HepG2 (cell line): ENCODE results near the gene GAS6. TPM values are rescaled to one million over a fixed set of nuclear protein-coding genes. Genes with fewer than 3 reads are reported as not detected.
A peak's percentile ranks its signal among the peaks of the same experiment; 100 is the strongest.

Experiments
- ATAC-seq: fragments of 200-7000 bp; cut with Tn5 transposase; 3 replicates; pipeline ENCODE4 v1.9.1; 2020; ENCODE audit warnings: mild to moderate bottlenecking, moderate library complexity
- BruUV-seq: library from RNA; stranded (reverse); fragments of 400-500 nt; replicated peaks from 2 replicates; lab custom pipeline; 2021; lab: Mats Ljungman, UMichigan
- CTCF ChIA-PET: fragments of 300-600 bp; formaldehyde crosslinking; extraction: SDS; loops from one replicate; lab custom pipeline; 2021; ENCODE audit warnings: low total read pairs, inconsistent platforms, low intra/inter-chr PET ratio; lab: Yijun Ruan, JAX
- POLR2A ChIA-PET: fragments of 350-600 bp; sonication (Branson Sonifier 250); formaldehyde crosslinking; loops from one replicate; lab custom pipeline; 2020; ENCODE audit warnings: antibody characterized with exemption, inconsistent platforms; lab: Yijun Ruan, JAX
- DNase-seq: peaks from one replicate; pipeline ENCODE4 v3.0.0-alpha.2; 2015; ENCODE audit warnings: low spot score
- FAIRE-seq: peaks from 3 replicates; lab custom pipeline; 2011; peaks lifted over from hg19 to GRCh38; lab: Jason Lieb, UNC
- H2AFZ ChIP-seq: one replicate; pipeline ENCODE4 v1.6.1; 2011; ENCODE audit warnings: low read length, inconsistent platforms
- H3K27ac ChIP-seq: fragments of 300-600 bp; 3 replicates; pipeline ENCODE4 v1.8.0; 2011; ENCODE audit warnings: mixed run types, mild to moderate bottlenecking, mixed read lengths, low read length, inconsistent platforms; ENCODE audit not compliant: insufficient read depth; ENCODE audit errors: extremely low read length
- H3K27me3 ChIP-seq, 2 experiments: fragments of 200-600 bp in 1 of 2; 2 replicates in 1 of 2; 3 replicates in 1 of 2; pipeline versions ENCODE4 v1.6.0 to v1.8.0; 2011; ENCODE audit warnings: low read length in 2 of 2, mild to moderate bottlenecking in 2 of 2, moderate library complexity in 2 of 2, inconsistent platforms in 1 of 2; ENCODE audit not compliant: insufficient read depth in 2 of 2, control insufficient read depth in 1 of 2
- H3K36me3 ChIP-seq, 2 experiments: fragments of 200-600 bp in 1 of 2; replicated peaks in 1 of 2; 2 replicates in 1 of 2; 3 replicates in 1 of 2; pipeline versions ENCODE4 v1.5.1 to v1.8.0; 2011; ENCODE audit warnings: low read length in 2 of 2, inconsistent platforms in 1 of 2; ENCODE audit not compliant: insufficient read depth in 2 of 2, control insufficient read depth in 1 of 2
- H3K4me1 ChIP-seq: 2 replicates; pipeline ENCODE4 v1.5.1; 2012; ENCODE audit warnings: low read length, inconsistent platforms; ENCODE audit not compliant: insufficient read depth
- H3K4me2 ChIP-seq: 2 replicates; pipeline ENCODE4 v1.6.0; 2011; ENCODE audit warnings: low read depth, low read length, inconsistent platforms
- H3K4me3 ChIP-seq, 3 experiments: fragments of 200-600 bp in 1 of 3; sonication (generic), shearing (Covaris generic) in 1 of 3; replicated peaks in 1 of 3; 2 replicates each; pipeline ENCODE4 v1.5.1; 2011 to 2016; ENCODE audit warnings: low read length in 3 of 3, inconsistent platforms in 2 of 3, low read depth in 2 of 3, mild to moderate bottlenecking in 2 of 3, control low read depth in 1 of 3, mixed read lengths in 1 of 3; ENCODE audit not compliant: insufficient read depth in 1 of 3
- H3K79me2 ChIP-seq: one replicate; pipeline ENCODE4 v1.6.1; 2011; ENCODE audit warnings: low read length, inconsistent platforms; ENCODE audit not compliant: insufficient read depth
- H3K9ac ChIP-seq: 2 replicates; pipeline ENCODE4 v1.6.0; 2011; ENCODE audit warnings: mild to moderate bottlenecking, low read depth, low read length, inconsistent platforms; ENCODE audit not compliant: insufficient read depth
- H3K9me3 ChIP-seq: 2 replicates; pipeline ENCODE4 v1.5.1; 2012; ENCODE audit warnings: mild to moderate bottlenecking, low read length
- H4K20me1 ChIP-seq: 2 replicates; pipeline ENCODE4 v1.6.0; 2011; ENCODE audit warnings: inconsistent platforms, mild to moderate bottlenecking, low read length, moderate library complexity; ENCODE audit not compliant: insufficient read depth
- AHR ChIP-seq: IDR thresholded peaks from 2 replicates; pipeline ENCODE4 v1.6.1; 2018; ENCODE audit warnings: missing genetic modification reagents, missing compliant biosample characterization
- MAFF ChIP-seq: IDR thresholded peaks from 2 replicates; pipeline ENCODE4 v1.6.1; 2011; ENCODE audit warnings: low read depth, low read length, improper control_type of control experiment
- MAFK ChIP-seq, 2 experiments: IDR thresholded peaks in 1 of 2; conservative IDR thresholded peaks in 1 of 2; 2 replicates each; pipeline ENCODE4 v1.6.1; 2011; ENCODE audit warnings: improper control_type of control experiment in 2 of 2, low read length in 2 of 2
- NFE2L2 ChIP-seq: fragments of 150-350 bp; IDR thresholded peaks from 2 replicates; pipeline ENCODE4 v1.6.1; 2014; ENCODE audit warnings: low read length
- REL ChIP-seq: sonication (generic); formaldehyde crosslinking; conservative IDR thresholded peaks from 2 replicates; pipeline ENCODE4 v1.8.0; 2022; ENCODE audit warnings: mild to moderate bottlenecking, missing genetic modification reagents, moderate library complexity
- ZNF547 ChIP-seq: sonication (generic); formaldehyde crosslinking; IDR thresholded peaks from 2 replicates; pipeline ENCODE4 v1.5.1; 2020; ENCODE audit warnings: mild to moderate bottlenecking, missing genetic modification reagents
- ZSCAN25 ChIP-seq: sonication (generic); formaldehyde crosslinking; IDR thresholded peaks from 2 replicates; pipeline ENCODE4 v1.8.0; 2022; ENCODE audit warnings: mild to moderate bottlenecking, missing genetic modification reagents
- WGBS: methylation state at CpG from one replicate; pipeline ENCODE4 v1.1.6; 2017; ENCODE audit warnings: low lambda C conversion rate; 5-methylcytosine and 5-hydroxymethylcytosine counted together
- in situ Hi-C: cut with HindIII; loops from 2 replicates; pipeline ENCODE4 v1.10.0; 2017; ENCODE audit warnings: low pct_unique_long_range_greater_than_20kb; ENCODE audit not compliant: extremely low pct_ligation_motif_present
- intact Hi-C: fragments of 100-400 bp; cut with micrococcal nuclease; formaldehyde crosslinking; loops from one replicate; pipeline ENCODE4 v1.10.0; 2022; ENCODE audit not compliant: unreplicated experiment
- polyA plus RNA-seq, 8 experiments: library from polyadenylated mRNA; depleted of rRNA in 3 of 8; stranded (reverse) in 7 of 8; unstranded in 1 of 8; fragments of >200 nt; fragmentation: Illumina TruSeq in 4 of 8; extraction: Trizol in 4 of 8; gene quantifications; 2 replicates each; pipeline versions ENCODE4 v1.2.1 to v1.2.3, GENCODE V29; 2011 to 2016; ENCODE audit warnings: low read depth in 4 of 8, missing spikeins in 1 of 8, mixed read lengths in 1 of 8; ENCODE audit not compliant: insufficient read depth in 1 of 8
- total RNA-seq, 5 experiments: library from RNA; depleted of rRNA; stranded (reverse); fragments of >200 nt; fragmentation: Illumina TruSeq; extraction: Trizol; gene quantifications; 2 replicates each; pipeline ENCODE4 v1.2.3, GENCODE V29; 2016; ENCODE audit warnings: low read depth in 1 of 5
- TF ChIP-seq, protein P1 (sequence below): IDR thresholded peaks from 2 replicates; pipeline ENCODE4 v1.6.1; 2016; ENCODE audit warnings: low read depth, borderline replicate concordance
- TF ChIP-seq, protein P2 (sequence below): sonication (generic); formaldehyde crosslinking; IDR thresholded peaks from 2 replicates; pipeline ENCODE4 v1.8.0; 2022; ENCODE audit warnings: mild to moderate bottlenecking, missing genetic modification reagents

GAS6 gene
- total and polyA plus RNA-seq, 2 of the 13 experiments (the other 11 are each of a cell fraction or from before 2014, with no cell fraction given): 0.09 to 0.24 TPM

DNA sequence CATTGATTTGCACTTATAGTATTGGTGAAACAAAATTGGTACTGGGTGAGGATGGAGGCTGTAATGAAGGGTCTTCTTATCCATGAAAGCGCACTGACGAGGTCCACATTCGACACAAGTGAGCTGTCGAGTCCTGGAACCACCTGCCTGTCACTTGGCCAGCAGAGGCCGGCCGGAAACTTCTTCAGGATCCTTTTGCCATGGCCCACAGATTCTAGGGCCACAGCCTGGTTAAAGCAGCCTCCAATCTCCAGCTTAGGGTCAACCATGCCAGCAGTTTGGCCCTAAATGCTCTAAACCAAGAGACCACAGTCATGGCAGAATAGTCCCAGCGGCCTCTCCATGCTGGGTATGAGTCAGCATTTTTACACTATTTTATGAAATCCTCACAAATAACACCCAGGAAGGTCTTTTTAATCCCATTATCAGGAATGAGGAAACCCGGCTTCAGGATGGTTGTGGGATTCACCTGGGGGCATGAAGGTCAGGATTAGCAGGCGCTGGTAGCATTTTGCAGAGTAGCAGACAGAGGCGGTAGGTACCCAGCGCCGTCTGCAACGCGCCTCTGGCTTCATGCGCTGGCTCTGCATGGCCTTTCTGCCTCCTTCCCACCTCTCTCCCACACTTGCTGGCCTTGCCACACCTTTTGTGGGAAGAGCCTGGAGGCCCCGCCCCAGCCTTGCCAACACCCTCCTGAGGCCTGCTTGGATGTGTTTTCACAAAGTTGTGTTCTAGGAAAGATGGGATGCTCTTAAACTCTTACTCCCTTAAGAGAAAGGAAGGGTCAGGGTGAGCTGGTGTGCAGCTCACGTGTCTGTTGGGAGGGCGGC, 15.2 kb downstream of the GAS6 start:
- no peak overlapping the region for H2AFZ ChIP-seq
- H3K4me1 ChIP-seq: peaks cover 35% of the 10 kb centered on the region
- no peaks in the 10 kb centered on the region for H3K79me2 ChIP-seq
- no peaks in the 10 kb centered on the region for H3K36me3 ChIP-seq
- no TSS peak for BruUV-seq
- DNase-seq (no peak), ATAC-seq (no peak), FAIRE-seq (no peak)
- intact Hi-C loops: no loop called here
- peaks cover 0 to 1% of the 10 kb centered on the region in 2 experiments; a peak in 1 of 5 replicates for H3K27me3 ChIP-seq
- ChIA-PET CTCF (no interaction called here), POLR2A (no interaction called here)
- H4K20me1 ChIP-seq: no peaks in the 10 kb centered on the region
- H3K4me3 ChIP-seq: no peak overlapping the region
- H3K9me3 ChIP-seq: no peaks in the 10 kb centered on the region
- TF ChIP-seq NFE2L2 (peak; percentile 73; the same call in 1 of the 2 replicates), ZNF547 (CRISPR knock-in tag) (no peak), MAFF (peak; percentile 74), ZSCAN25 (CRISPR knock-in tag) (no peak), AHR (CRISPR knock-in tag) (no peak), MAFK (conservative IDR thresholded peaks at IDR 0.05 in 1 of 2, IDR thresholded peaks at IDR 0.05 in 1 of 2; ENCODE audit: low read length in 2 of 2) (peak; percentile 79 to 87), REL (CRISPR knock-in tag) (no peak)
- TF ChIP-seq, protein P1, sequence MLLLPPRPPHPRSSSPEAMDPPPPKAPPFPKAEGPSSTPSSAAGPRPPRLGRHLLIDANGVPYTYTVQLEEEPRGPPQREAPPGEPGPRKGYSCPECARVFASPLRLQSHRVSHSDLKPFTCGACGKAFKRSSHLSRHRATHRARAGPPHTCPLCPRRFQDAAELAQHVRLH (CRISPR knock-in tag): no peak
- TF ChIP-seq, protein P2, sequence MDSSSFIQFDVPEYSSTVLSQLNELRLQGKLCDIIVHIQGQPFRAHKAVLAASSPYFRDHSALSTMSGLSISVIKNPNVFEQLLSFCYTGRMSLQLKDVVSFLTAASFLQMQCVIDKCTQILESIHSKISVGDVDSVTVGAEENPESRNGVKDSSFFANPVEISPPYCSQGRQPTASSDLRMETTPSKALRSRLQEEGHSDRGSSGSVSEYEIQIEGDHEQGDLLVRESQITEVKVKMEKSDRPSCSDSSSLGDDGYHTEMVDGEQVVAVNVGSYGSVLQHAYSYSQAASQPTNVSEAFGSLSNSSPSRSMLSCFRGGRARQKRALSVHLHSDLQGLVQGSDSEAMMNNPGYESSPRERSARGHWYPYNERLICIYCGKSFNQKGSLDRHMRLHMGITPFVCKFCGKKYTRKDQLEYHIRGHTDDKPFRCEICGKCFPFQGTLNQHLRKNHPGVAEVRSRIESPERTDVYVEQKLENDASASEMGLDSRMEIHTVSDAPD (CRISPR knock-in tag): no peak
- H3K27ac ChIP-seq: no peak overlapping the region
- H3K9ac ChIP-seq: no peak overlapping the region
- H3K4me2 ChIP-seq: no peak overlapping the region
- 82% methylated on average over 10 of the region's 18 CpGs for WGBS
- in situ Hi-C loops: no loop called here
